VCaP (cell line): ENCODE measurements around the gene ZC3H4.
"Not testable (repeated sequence)": the region's sequence is repeated elsewhere in the genome, so short reads cannot be mapped to it uniquely, and the experiment has no call there.

ENCODE experiments used
- H3K27ac ChIP-seq: fragments of 450-650 bp; 2 replicates; pipeline ENCODE4 v1.5.1; 2017
- TF ChIP-seq, protein P1 (sequence below): fragments of 450-650 bp; conservative IDR thresholded peaks from 2 replicates; pipeline ENCODE4 v1.5.1; 2017; ENCODE audit warnings: mild to moderate bottlenecking, moderate library complexity

The ZC3H4 gene

DNA sequence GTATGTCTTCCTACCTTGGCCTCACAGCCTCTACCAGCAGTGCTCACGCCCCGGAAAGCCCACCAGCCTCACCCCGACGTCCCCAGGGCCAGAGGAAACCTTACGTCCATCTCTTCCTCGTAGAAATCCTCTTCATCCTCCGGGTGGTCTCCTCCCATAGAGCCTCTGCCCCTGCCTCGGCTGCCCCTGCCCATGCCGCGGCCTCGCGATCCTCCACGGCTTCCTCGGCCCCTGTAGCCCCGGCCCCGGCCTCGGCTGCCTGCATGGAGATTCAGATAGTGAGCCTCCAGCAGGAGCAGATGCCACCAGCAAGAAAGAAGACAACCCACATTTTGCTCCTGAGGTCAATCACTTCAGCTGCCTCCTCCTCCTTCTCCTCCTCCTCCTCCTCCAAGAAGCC lies 27.3 kb downstream of the ZC3H4 start:
- TF ChIP-seq, protein P1, sequence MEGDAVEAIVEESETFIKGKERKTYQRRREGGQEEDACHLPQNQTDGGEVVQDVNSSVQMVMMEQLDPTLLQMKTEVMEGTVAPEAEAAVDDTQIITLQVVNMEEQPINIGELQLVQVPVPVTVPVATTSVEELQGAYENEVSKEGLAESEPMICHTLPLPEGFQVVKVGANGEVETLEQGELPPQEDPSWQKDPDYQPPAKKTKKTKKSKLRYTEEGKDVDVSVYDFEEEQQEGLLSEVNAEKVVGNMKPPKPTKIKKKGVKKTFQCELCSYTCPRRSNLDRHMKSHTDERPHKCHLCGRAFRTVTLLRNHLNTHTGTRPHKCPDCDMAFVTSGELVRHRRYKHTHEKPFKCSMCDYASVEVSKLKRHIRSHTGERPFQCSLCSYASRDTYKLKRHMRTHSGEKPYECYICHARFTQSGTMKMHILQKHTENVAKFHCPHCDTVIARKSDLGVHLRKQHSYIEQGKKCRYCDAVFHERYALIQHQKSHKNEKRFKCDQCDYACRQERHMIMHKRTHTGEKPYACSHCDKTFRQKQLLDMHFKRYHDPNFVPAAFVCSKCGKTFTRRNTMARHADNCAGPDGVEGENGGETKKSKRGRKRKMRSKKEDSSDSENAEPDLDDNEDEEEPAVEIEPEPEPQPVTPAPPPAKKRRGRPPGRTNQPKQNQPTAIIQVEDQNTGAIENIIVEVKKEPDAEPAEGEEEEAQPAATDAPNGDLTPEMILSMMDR = no peak
- no peak overlapping the region for H3K27ac ChIP-seq

GRCh38 chr19:47084879-47085439 lies 28.6 kb downstream of the ZC3H4 start:
- TF ChIP-seq, protein P1 = no peak
- H3K27ac ChIP-seq = no peak overlapping the region

DNA sequence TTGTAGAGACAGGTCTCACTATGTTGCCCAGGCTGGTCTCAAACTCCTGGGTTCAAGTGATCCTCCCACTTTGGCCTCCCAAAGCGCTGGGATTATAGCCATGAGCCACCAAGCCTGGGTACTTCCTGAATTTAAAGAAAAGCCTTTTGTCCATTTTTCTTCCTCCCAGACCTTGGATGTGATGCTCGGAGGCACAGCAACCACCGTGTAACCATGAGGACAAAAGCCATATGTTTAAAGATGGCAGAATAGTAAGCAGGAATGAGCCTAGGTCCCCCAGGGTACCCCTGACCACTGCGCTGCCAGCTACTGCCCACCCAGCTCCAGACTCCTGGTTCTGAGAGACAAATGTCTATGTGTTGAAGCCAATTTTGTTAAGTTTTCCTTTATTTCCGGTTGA lies 31.1 kb downstream of the ZC3H4 start:
- TF ChIP-seq, protein P1 = no peak
- no peak overlapping the region for H3K27ac ChIP-seq

DNA sequence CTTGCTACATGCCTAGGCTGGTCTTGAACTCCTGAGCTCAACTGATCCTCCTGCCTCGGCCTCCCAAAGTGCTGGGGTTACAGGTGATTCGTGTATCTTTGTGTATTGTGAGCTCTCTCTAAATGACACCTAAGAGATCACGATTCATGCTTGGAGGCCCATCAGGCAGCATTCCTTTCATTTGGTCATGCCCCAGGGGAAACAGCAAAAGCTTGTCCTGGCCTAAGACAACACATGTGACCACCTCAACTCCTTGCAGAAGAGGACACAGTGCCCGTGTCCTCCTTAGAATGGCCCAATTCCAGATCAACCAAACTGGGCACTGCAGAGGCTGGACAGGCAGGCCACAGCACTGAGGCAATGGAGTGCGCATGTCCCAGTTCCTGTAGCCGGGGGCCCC lies 32.5 kb downstream of the ZC3H4 start:
- peak overlapping the region; percentile 36; the same call in 1 of the 2 replicates for H3K27ac ChIP-seq
- TF ChIP-seq, protein P1 = no peak

DNA sequence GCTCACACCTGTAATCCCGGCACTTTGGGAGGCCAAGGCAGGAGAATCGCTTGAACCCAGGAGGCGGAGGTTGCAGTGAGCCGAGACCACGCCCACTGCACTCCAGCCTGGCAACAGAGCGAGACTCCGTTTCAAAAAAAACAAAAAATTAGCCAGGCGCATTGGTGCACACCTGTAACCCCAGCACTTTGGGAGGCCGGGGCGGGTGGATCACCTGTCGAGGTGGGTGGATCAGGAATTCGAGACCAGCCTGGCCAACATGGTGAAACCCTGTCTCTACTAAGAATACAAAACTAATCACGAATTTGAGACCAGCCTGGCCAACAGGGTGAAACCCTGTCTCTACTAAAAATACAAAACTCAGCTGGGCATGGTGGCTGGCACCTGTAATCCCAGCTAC lies 35.2 kb downstream of the ZC3H4 start:
- not testable (repeated sequence) for H3K27ac ChIP-seq

DNA sequence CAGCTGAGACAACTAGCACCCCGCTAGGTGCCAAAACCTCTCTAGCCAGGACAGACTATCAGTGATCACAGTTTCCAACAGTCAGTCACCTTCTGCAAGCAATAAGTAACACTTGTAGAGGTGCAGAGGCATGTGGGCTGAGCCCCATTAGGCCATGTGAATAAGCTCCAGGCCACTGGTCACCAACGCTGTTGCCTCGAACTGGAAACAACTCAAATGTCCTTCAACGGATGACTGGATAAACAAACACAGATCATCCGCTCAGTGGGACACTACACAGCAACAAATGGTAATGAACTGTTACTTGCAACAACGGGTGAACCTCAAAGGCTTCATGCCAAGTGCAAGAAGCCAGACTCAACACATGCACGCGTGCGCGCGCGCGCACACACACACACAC lies 37.6 kb downstream of the ZC3H4 start:
- TF ChIP-seq, protein P1 = no peak
- H3K27ac ChIP-seq = peak overlapping the region; percentile 34

DNA sequence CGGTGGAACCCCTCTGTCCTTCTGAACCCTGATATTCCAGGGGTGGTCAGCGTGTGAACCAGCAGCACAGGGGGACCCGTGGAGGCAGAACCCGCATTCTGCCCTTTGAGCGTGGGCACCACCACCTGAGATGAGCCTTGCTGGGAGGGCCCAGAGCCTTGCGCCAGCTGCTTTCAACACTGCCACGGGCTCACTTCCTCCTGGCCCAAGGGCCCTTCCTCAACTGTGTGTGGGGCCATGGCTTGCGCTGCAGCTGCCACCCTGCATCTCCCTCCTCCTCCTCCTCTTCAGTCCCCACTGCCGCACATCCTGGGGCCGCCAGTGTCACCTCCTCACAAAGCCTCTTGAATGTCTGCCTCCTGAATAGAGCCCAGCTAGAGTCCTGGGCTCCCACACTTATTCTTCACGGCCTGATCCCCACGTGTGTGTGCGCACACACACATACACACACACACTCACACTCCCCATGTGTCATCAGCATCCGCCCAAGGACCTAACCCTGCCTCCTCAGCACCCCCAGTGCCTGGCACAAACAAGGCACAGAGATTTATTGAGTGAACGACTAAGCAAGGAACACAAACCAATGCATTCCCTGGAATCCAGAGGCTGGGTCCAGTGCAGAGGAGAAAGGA lies 38.3 kb downstream of the ZC3H4 start:
- TF ChIP-seq, protein P1 = no peak
- peak overlapping the region; percentile 34 for H3K27ac ChIP-seq

GRCh38 chr19:47074621-47075020 lies 39.0 kb downstream of the ZC3H4 start:
- TF ChIP-seq, protein P1 = no peak
- H3K27ac ChIP-seq = no peak overlapping the region
